ENCODE measurements around the gene CARM1. TPM values are rescaled to one million over a fixed set of nuclear protein-coding genes. Genes with fewer than 3 reads are reported as not detected.

CARM1 gene
- total and polyA plus RNA-seq, 2 donors (not counting 3 experiments of a cell fraction or from before 2014, with no cell fraction given), result 65.6 to 70.8 TPM

- Histone ChIP-seq H2AFZ (ENCODE audit: low read depth, low read length) (no peak overlapping the region), H3K79me2 (ENCODE audit: control insufficient read depth, insufficient read depth, low read length) (peaks cover 91% of the 10 kb centered on the region), H3K9me3 (replicated peaks; ENCODE audit: control insufficient read depth, insufficient read depth, low read length) (no peaks in the 10 kb centered on the region), H4K20me1 (replicated peaks; ENCODE audit: control insufficient read depth, extremely low read depth, insufficient read depth, low read length) (peaks cover 6% of the 10 kb centered on the region), H3K4me1 (ENCODE audit: control insufficient read depth, extremely low read depth, insufficient read depth, low read length) (no peaks in the 10 kb centered on the region), H3K4me2 (ENCODE audit: insufficient read depth, low read length) (no peak overlapping the region), H3K27ac (ENCODE audit: insufficient read depth, low read depth, low read length) (no peak overlapping the region), H3K27me3 (ENCODE audit: control insufficient read depth in 2 of 2, insufficient read depth in 2 of 2, low read length in 2 of 2) (no peaks in the 10 kb centered on the region), H3K4me3 (replicated peaks in 1 of 3; ENCODE audit: insufficient read depth in 1 of 3, low read depth in 1 of 3, low read length in 3 of 3) (no peak overlapping the region), H3K9ac (replicated peaks; ENCODE audit: extremely low read depth, insufficient read depth, low read length) (no peak overlapping the region), H3K9me1 (replicated peaks; ENCODE audit: control insufficient read depth, extremely low read depth, insufficient read depth, low read length) (no peaks in the 10 kb centered on the region), H3K36me3 (ENCODE audit: control insufficient read depth in 2 of 2, extremely low read depth in 1 of 2, insufficient read depth in 2 of 2, low read length in 2 of 2) (no peaks in the 10 kb centered on the region)
- ChIA-PET POLR2A (no interaction called here), CTCF (interaction anchor here (1.0 to 1.6 kb wide), 5 partner anchors 11 to 98 kb away, joined by 3 to 12 read pairs (median 4); partner anchors contain the start of gene CARM1)
- TF ChIP-seq POLR2A (IDR thresholded peaks at IDR 0.05; ENCODE audit: low read depth, low read length) (no peak), EZH2 (IDR thresholded peaks at IDR 0.05; ENCODE audit: borderline replicate concordance, low read depth, low read length, severe bottlenecking) (no peak), MAX (IDR thresholded peaks at IDR 0.05; ENCODE audit: insufficient read depth, insufficient read length) (no peak), FOS (IDR thresholded peaks at IDR 0.05; ENCODE audit: borderline replicate concordance, insufficient read depth, low read length) (no peak), CTCF (IDR thresholded peaks at IDR 0.05; ENCODE audit: extremely low read depth in 1 of 2, insufficient read depth in 1 of 2, low read depth in 1 of 2, low read length in 2 of 2) (no peak), GATA2 (IDR thresholded peaks at IDR 0.05; ENCODE audit: insufficient read depth, insufficient read length, low read depth, low read length) (no peak), POLR2AphosphoS5 (IDR thresholded peaks at IDR 0.05; ENCODE audit: insufficient read depth, low read depth, low read length) (no peak), JUN (IDR thresholded peaks at IDR 0.05; ENCODE audit: borderline replicate concordance, insufficient read depth, insufficient read length, low read depth) (no peak), MYC (IDR thresholded peaks at IDR 0.05; ENCODE audit: low read depth, low read length) (no peak)
- peak; percentile 83 for FAIRE-seq
- BruUV-seq (replicated peaks), result no TSS peak
- dilution Hi-C loops (cut with MboI; ENCODE audit: extremely low pct_ligation_motif_present, low sequenced_read_pairs), result no loop called here
- intact Hi-C loops (cut with micrococcal nuclease), result no loop called here
- DNase-seq (ENCODE audit: low read depth, low spot score), result no peak
Measured at GRCh38 chr19:10968527-10969135, 97.3 kb downstream of the CARM1 start.
